ENCODE results near the gene MBTPS1. TPM values are rescaled to one million over a fixed set of nuclear protein-coding genes. Genes with fewer than 3 reads are reported as not detected.

MBTPS1 gene
- polyA plus RNA-seq, 2 of the 4 experiments (the other 2 are of a cell fraction) = 50.3 to 88.4 TPM

DNA sequence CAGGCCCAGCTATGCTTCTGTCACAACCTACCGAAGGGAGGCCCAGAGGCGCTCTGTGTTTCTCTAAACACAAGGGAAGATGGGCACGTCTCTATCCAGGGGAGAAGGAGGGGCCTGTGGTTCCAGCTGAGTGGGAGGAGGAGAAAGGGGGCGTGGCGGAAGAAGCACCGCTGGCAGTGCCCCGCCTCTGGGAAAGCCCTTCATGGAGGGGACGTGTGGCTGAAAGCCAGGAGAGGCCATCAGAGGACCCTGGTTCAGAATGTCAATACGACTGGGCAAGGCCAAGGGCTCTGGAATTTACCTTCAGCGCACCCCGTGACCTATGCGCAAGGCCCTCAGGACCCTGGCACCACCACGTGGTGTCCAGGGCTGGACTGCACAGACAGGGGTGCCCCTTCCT lies 61.8 kb downstream of the MBTPS1 start:
- Histone ChIP-seq H3K4me1 (no peaks in the 10 kb centered on the region), H3K9me3 (no peaks in the 10 kb centered on the region), H3K4me2 (no peak overlapping the region), H3K4me3 (no peak overlapping the region), H3K27ac (no peak overlapping the region)
- 87% methylated on average over 13 of the region's 13 CpGs for WGBS (ENCODE audit: missing lambda C conversion rate)
- TF ChIP-seq RNF2 (IDR thresholded peaks at IDR 0.05; ENCODE audit: borderline replicate concordance, low read depth) (no peak), GATA3 (IDR thresholded peaks at IDR 0.05; ENCODE audit: borderline replicate concordance) (no peak), HOXB13 (CRISPR knock-in tag; IDR thresholded peaks at IDR 0.05; ENCODE audit: low read depth) (no peak)
- ATAC-seq (no peak; a peak in 1 of 6 replicates), DNase-seq (ENCODE audit: low read depth in 1 of 2, low spot score in 1 of 2) (no peak), FAIRE-seq (no peak)
- CTCF ChIA-PET = interaction anchor here (0.7 to 19.9 kb wide), 6 partner anchors 8 to 128 kb away, joined by 3 to 414 read pairs (median 12); partner anchors contain the start of genes OSGIN1 and SLC38A8
- POLR2A ChIA-PET = no interaction called here

DNA sequence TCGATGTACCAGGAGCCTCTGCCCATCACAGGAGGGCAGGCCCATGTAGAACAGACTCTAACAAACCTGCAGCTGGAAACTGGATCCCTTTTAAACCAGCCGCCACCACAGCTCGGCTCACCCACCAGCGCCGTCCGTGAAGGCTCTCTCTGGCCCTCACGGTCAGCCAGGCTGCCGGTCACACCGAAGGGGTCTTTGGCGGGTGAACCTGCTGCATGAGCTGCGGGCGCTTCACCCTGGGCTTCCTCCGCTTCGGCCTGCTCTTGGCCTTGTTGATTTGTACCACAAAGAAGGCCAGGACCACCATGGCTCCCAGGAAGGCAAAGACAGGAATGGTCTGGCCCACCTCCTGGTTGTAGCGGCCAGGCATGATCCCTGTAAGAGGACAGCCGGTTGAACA lies 62.5 kb downstream of the MBTPS1 start:
- Histone ChIP-seq H3K4me1 (no peaks in the 10 kb centered on the region), H3K4me3 (no peak overlapping the region), H3K27ac (no peak overlapping the region), H3K9me3 (no peaks in the 10 kb centered on the region), H3K4me2 (no peak overlapping the region)
- ATAC-seq = no peak
- no peak for DNase-seq (ENCODE audit: low read depth in 1 of 2, low spot score in 1 of 2)
- ChIA-PET POLR2A (no interaction called here), CTCF (interaction anchor here (0.8 to 19.9 kb wide), 6 partner anchors 9 to 127 kb away, joined by 3 to 414 read pairs (median 12); partner anchors contain the start of genes OSGIN1 and SLC38A8)
- TF ChIP-seq RAD21 (conservative IDR thresholded peaks at IDR 0.05 in 1 of 2, IDR thresholded peaks at IDR 0.05 in 1 of 2) (no peak), CEBPB (IDR thresholded peaks at IDR 0.05) (no peak), MYC (IDR thresholded peaks at IDR 0.05; ENCODE audit: borderline replicate concordance, low read length) (no peak), EHMT2 (IDR thresholded peaks at IDR 0.05; ENCODE audit: low read depth) (no peak), NPAS2 (CRISPR knock-in tag; IDR thresholded peaks at IDR 0.05; ENCODE audit: borderline replicate concordance) (no peak), JUNB (IDR thresholded peaks at IDR 0.05) (no peak), POLR2A (IDR thresholded peaks at IDR 0.05; ENCODE audit: low read length) (no peak), ESRRA (IDR thresholded peaks at IDR 0.05; ENCODE audit: borderline replicate concordance, low read length) (no peak), SMC3 (IDR thresholded peaks at IDR 0.05) (no peak), JUN (IDR thresholded peaks at IDR 0.05) (no peak), SREBF2 (IDR thresholded peaks at IDR 0.05) (no peak)
- TF ChIP-seq, protein P1, sequence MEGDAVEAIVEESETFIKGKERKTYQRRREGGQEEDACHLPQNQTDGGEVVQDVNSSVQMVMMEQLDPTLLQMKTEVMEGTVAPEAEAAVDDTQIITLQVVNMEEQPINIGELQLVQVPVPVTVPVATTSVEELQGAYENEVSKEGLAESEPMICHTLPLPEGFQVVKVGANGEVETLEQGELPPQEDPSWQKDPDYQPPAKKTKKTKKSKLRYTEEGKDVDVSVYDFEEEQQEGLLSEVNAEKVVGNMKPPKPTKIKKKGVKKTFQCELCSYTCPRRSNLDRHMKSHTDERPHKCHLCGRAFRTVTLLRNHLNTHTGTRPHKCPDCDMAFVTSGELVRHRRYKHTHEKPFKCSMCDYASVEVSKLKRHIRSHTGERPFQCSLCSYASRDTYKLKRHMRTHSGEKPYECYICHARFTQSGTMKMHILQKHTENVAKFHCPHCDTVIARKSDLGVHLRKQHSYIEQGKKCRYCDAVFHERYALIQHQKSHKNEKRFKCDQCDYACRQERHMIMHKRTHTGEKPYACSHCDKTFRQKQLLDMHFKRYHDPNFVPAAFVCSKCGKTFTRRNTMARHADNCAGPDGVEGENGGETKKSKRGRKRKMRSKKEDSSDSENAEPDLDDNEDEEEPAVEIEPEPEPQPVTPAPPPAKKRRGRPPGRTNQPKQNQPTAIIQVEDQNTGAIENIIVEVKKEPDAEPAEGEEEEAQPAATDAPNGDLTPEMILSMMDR (IDR thresholded peaks at IDR 0.05) = no peak
- TF ChIP-seq, protein P2, sequence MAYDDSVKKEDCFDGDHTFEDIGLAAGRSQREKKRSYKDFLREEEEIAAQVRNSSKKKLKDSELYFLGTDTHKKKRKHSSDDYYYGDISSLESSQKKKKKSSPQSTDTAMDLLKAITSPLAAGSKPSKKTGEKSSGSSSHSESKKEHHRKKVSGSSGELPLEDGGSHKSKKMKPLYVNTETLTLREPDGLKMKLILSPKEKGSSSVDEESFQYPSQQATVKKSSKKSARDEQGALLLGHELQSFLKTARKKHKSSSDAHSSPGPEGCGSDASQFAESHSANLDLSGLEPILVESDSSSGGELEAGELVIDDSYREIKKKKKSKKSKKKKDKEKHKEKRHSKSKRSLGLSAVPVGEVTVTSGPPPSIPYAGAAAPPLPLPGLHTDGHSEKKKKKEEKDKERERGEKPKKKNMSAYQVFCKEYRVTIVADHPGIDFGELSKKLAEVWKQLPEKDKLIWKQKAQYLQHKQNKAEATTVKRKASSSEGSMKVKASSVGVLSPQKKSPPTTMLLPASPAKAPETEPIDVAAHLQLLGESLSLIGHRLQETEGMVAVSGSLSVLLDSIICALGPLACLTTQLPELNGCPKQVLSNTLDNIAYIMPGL (CRISPR knock-in tag; IDR thresholded peaks at IDR 0.05; ENCODE audit: borderline replicate concordance) = no peak
- TF ChIP-seq, protein P3, sequence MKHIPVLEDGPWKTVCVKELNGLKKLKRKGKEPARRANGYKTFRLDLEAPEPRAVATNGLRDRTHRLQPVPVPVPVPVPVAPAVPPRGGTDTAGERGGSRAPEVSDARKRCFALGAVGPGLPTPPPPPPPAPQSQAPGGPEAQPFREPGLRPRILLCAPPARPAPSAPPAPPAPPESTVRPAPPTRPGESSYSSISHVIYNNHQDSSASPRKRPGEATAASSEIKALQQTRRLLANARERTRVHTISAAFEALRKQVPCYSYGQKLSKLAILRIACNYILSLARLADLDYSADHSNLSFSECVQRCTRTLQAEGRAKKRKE (CRISPR knock-in tag; IDR thresholded peaks at IDR 0.05; ENCODE audit: low read depth) = no peak
- FAIRE-seq = no peak
- WGBS (ENCODE audit: missing lambda C conversion rate) = 92% methylated on average over 15 of the region's 16 CpGs

DNA sequence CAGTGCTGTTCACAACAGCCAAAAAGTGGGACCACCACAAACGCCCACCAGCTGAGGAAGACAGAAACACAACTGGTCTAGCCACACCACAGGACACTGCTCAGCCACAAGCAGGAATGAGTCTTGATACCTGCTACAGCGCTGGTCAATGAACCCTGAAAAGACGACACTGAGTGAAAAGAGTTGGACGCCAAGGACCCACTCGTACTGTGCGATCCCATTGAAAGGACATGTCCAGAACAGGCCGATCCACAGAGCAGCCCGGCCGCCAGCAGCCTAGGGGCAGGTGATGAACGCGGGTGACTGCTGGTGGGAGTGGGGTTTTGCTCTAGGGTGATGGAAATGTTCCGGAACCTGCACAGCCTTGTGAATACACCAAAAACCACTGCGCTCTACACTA lies 63.5 kb downstream of the MBTPS1 start:
- no peak for DNase-seq (ENCODE audit: low read depth in 1 of 2, low spot score in 1 of 2)
- Histone ChIP-seq H3K9me3 (no peaks in the 10 kb centered on the region), H3K27ac (no peak overlapping the region), H3K4me1 (no peaks in the 10 kb centered on the region), H3K4me3 (no peak overlapping the region), H3K4me2 (no peak overlapping the region)
- ChIA-PET POLR2A (no interaction called here), CTCF (interaction anchor here (1.4 to 3.3 kb wide), 3 partner anchors 9 to 12 kb away, joined by 4 to 25 read pairs (median 10); no protein-coding TSS in a partner anchor)
- ATAC-seq = no peak
- WGBS (ENCODE audit: missing lambda C conversion rate) = 87% methylated on average over 12 of the region's 13 CpGs
- no peak for FAIRE-seq
- TF ChIP-seq, protein P4, sequence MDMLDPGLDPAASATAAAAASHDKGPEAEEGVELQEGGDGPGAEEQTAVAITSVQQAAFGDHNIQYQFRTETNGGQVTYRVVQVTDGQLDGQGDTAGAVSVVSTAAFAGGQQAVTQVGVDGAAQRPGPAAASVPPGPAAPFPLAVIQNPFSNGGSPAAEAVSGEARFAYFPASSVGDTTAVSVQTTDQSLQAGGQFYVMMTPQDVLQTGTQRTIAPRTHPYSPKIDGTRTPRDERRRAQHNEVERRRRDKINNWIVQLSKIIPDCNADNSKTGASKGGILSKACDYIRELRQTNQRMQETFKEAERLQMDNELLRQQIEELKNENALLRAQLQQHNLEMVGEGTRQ (IDR thresholded peaks at IDR 0.05) = no peak
- TF ChIP-seq HOXB13 (CRISPR knock-in tag; IDR thresholded peaks at IDR 0.05; ENCODE audit: low read depth) (no peak), POLR2AphosphoS2 (conservative IDR thresholded peaks at IDR 0.05; ENCODE audit: low read length) (no peak), CEBPB (IDR thresholded peaks at IDR 0.05) (no peak), ZFP36 (IDR thresholded peaks at IDR 0.05; ENCODE audit: borderline replicate concordance, partially characterized antibody) (no peak), JUNB (IDR thresholded peaks at IDR 0.05) (no peak), HOXB5 (CRISPR knock-in tag; IDR thresholded peaks at IDR 0.05) (no peak), MAFK (IDR thresholded peaks at IDR 0.05; ENCODE audit: partially characterized antibody) (no peak), ESRRA (IDR thresholded peaks at IDR 0.05; ENCODE audit: borderline replicate concordance, low read length) (no peak), SREBF2 (IDR thresholded peaks at IDR 0.05) (no peak), SMC3 (IDR thresholded peaks at IDR 0.05) (no peak), NPAS2 (CRISPR knock-in tag; IDR thresholded peaks at IDR 0.05; ENCODE audit: borderline replicate concordance) (no peak), EHF (CRISPR knock-in tag; IDR thresholded peaks at IDR 0.05) (no peak), CHD4 (IDR thresholded peaks at IDR 0.05; ENCODE audit: borderline replicate concordance) (no peak), ZC3H11A (IDR thresholded peaks at IDR 0.05) (no peak), CBX8 (IDR thresholded peaks at IDR 0.05) (no peak)
- TF ChIP-seq, protein P5, sequence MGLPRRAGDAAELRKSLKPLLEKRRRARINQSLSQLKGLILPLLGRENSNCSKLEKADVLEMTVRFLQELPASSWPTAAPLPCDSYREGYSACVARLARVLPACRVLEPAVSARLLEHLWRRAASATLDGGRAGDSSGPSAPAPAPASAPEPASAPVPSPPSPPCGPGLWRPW (IDR thresholded peaks at IDR 0.05) = no peak
- TF ChIP-seq, protein P6, sequence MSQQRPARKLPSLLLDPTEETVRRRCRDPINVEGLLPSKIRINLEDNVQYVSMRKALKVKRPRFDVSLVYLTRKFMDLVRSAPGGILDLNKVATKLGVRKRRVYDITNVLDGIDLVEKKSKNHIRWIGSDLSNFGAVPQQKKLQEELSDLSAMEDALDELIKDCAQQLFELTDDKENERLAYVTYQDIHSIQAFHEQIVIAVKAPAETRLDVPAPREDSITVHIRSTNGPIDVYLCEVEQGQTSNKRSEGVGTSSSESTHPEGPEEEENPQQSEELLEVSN (IDR thresholded peaks at IDR 0.05; ENCODE audit: borderline replicate concordance, low read depth) = no peak
